HL-60 (cell line): ENCODE measurements around the gene ENGASE.

Experiments
- CTCF ChIP-seq: IDR thresholded peaks from one replicate; pipeline ENCODE4 v1.5.1; 2011; ENCODE audit warnings: low read length, control low read depth, inconsistent platforms; ENCODE audit not compliant: insufficient read depth
- POLR2AphosphoS5 ChIP-seq: IDR thresholded peaks from 2 replicates; pipeline ENCODE4 v1.6.1; 2012; ENCODE audit warnings: low read depth
- REST ChIP-seq: IDR thresholded peaks from 2 replicates; pipeline ENCODE4 v1.6.1; 2012; ENCODE audit warnings: low read depth; ENCODE audit not compliant: insufficient replicate concordance
- SPI1 ChIP-seq: IDR thresholded peaks from 2 replicates; pipeline ENCODE4 v1.6.1; 2012; ENCODE audit warnings: low read depth, mild to moderate bottlenecking, borderline replicate concordance

GRCh38 chr17:79131274-79131635 lies 56.6 kb downstream of the ENGASE start:
- TF ChIP-seq CTCF (no peak), REST (no peak), SPI1 (no peak), POLR2AphosphoS5 (no peak)
